Heart left ventricle (tissue), 13 donors: ENCODE data around the gene RBM47.

Experiments used
- CTCF ChIP-seq, 12 donors: fragments of 200-600 bp; sonication (generic) in 4 of 12; IDR thresholded peaks; one replicate each; pipeline versions ENCODE4 v1.5.0 to v1.8.0; 2018 to 2022; ENCODE audit warnings: antibody characterized with exemption in 12 of 12, mild to moderate bottlenecking in 5 of 12
- POLR2A ChIP-seq, 2 donors: fragments of 450-650 bp; IDR thresholded peaks; one replicate each; pipeline ENCODE4 v1.6.1; 2017; ENCODE audit warnings: antibody characterized with exemption in 2 of 2, mild to moderate bottlenecking in 2 of 2, moderate library complexity in 2 of 2
- donor health status: ischemic (EF 13 %, LVEDD 7.1; RV severe dilation, severe dysfunction).
- donor health status: DM: no; HTN: yes; CAD: no.
- donor health status: DM: no; HTN: no; CAD: no.
- donor health status: ischemic (EF 25% LVEDD 6.9; RV normal size, moderate dysfunction).
- donor health status: ischemic (EF 25% LVEDD 5.7; RV mildly dilated, moderate dysfunction).
- donor health status: ischemic (EF 35%, LVEDD 5.7; RV mildly dilated, moderate dysfunction).
- donor health status: nonischemic (EF 11% LVEDD 7.7; RV severe dilation, severe dysfunction).
- donor health status: DM: yes; HTN: yes; CAD: no.
- donor health status: PGD.
- donor health status: ischemic (EF 29% LVEDD 5.4; RV normal size, mild dysfunction).
- donor health status: nonischemic (EF 23%, LVEDD 6.1; RV moderate dilation, normal function).

DNA sequence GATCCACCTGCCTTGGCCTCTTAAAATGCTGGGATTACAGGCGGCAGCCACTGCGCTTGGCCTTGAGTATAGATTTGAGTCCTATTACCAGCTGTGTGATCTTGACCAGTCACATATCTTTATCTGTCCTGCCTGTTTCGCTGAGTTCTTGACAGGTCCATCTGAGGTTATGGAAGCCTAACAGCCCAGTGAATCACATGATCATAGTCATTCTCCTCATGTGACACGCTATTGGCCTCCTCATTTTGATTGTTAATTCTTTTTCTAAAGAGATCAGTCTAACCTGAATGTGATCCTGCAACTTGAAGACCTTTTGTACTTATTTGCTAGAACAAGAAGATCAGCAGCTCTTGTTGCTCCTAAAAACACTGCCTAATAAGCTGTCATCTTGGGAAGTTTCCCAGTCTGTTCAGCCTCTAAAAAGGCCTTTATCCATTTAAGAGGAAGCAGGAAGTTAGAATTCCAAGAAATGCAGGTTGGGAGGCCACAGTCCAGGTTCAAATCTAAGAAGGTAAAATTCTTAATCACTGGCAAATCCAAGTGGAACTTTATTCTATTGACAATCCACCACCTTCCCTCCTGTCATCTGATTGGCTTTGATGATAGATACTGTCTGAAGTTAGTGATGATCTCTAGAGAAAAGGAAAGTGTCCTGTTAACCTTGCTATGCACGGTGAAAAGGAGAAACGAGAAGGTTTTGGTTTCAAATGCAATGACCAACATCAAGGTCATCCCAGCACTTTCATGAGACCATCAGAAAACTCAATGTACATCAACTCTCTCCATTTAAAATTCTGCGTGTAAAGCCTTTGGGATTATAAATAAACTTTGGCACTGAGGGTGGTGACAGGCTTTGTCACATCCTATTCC is 207.6 kb downstream of the RBM47 start:
- TF ChIP-seq CTCF (IDR thresholded peaks at IDR 0.05) = no peak
- no peak for TF ChIP-seq POLR2A (IDR thresholded peaks at IDR 0.05)
